KBM-7 (cell line): Measurements from ENCODE around the gene FRS2.
"Not testable (repeated sequence)": the region's sequence is repeated elsewhere in the genome, so short reads cannot be mapped to it uniquely, and the experiment has no call there.

Source experiments
- DNase-seq: peaks from one replicate; pipeline ENCODE4 v3.0.0-alpha.2; 2015
- in situ Hi-C: fragments of 300-500 bp; cut with MboI; formaldehyde crosslinking; loops from 2 replicates; pipeline ENCODE4 v1.14.3; 2020; ENCODE audit warnings: low sequenced_read_pairs, low pct_unique_long_range_greater_than_20kb, mixed read lengths

Gene FRS2, protein sequence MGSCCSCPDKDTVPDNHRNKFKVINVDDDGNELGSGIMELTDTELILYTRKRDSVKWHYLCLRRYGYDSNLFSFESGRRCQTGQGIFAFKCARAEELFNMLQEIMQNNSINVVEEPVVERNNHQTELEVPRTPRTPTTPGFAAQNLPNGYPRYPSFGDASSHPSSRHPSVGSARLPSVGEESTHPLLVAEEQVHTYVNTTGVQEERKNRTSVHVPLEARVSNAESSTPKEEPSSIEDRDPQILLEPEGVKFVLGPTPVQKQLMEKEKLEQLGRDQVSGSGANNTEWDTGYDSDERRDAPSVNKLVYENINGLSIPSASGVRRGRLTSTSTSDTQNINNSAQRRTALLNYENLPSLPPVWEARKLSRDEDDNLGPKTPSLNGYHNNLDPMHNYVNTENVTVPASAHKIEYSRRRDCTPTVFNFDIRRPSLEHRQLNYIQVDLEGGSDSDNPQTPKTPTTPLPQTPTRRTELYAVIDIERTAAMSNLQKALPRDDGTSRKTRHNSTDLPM

DNA sequence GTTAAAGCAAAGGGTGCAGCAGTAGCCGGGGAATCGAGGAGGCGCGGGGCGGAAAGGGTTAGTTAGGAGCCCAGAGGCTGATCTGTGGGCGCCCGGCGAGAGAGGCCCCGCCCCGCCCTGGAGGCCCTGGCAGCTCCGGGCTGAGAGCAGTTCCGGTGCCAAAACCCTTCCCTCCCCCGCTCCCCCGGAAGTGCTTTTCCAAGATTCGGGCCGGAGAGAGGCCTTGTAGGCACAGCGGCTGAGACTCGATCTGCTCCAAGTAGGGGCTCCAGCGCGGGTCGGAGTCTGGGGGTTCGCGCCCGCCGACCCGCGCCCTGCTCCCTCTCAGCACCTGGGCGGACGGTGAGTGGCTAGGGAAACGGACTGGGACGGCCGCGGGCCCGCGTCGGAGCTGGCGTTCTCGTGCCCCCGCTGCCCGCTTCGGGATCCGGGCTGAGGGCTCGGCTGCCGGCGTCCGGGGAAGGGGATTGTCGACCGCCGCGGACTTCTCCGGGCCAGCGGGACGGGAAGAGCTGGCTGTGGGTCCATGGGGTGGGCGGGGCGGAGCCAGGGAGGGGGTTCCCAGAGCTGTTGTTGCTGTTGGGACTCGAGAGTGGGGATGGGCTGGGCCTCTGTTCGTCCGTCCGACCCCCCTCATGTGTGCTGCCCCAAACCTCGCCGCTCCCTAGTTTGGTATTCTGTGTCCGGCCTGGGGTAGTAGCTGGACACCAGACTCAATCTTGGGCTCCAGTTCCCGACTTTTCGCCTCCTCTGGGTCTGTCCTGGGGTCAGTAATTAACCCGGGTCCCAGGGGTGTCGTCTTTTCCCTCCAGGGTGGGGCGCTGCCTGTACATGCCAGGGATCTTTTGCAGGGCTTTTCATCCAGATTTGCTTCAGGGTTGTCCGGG is at the start of gene FRS2:
FRS2 (plus strand) TSS at position 200 of the 887 bp plus-strand sequence. CDS start 98,643 bp downstream, outside the sequence.
- in situ Hi-C loops, result no loop called here
- DNase-seq, result peak; percentile 90

DNA sequence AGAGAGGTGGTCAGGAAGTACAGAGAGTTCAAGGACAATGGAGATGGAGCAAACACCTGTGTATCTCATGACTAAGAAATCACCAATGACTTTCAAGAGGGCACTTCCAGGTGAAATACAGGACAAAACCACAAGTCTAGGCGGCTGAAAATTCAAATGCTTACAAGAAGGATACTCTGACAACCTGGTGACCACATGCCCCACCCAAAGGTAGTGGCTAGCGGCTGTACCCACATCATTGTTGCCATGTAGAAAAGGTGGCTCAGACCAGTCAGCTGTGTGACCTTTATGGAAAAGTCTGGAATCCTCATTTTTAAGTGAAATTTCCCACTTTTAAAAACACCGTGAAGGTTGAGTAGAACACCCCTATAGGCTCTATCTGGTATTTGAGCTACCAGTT is 48.6 kb upstream of the FRS2 start:
- in situ Hi-C loops, result no loop called here

DNA sequence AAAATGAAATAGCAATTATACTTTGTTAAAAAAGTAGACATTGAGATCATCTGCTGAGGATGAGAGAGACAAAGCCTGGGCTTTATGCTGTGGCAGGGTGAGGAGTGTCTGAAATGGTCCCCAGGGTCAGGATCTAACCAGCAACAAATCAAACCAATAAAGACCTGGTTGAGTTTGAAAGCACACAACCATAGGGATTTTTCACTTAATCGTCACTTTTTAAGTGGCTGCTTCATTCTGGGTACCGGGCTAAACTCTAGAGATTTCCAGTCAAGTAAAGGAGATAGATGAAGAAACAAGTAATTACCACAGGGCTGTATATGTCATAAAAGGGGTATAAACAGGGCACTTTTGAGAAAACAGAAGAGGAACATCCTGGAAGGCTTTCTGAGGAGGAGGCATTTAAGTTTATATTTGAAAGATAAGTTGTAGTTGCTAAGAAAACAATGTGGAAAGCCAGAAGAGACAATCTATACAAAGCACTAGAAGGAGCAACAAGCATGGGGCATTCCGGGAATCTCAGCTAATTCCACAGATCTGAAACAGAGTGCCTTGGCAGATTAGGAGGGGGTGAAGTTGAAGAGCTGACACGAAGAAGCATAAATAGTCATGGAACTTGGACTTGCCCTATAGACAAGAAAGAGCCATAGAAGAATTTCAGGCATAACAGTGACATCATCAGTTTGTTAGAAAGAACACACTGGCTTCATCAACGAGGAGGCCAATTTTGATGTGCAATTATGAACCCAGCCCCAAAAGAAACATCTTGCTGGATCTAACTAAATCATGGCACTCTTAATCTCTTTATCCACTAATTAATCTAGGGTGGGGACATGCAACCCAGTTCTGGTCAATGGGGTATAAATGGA is 46.9 kb upstream of the FRS2 start:
- DNase-seq, result no peak
- in situ Hi-C loops, result no loop called here

More for the DNA sequence above, 48.6 kb upstream of the FRS2 start:
- DNase-seq, result no peak

DNA sequence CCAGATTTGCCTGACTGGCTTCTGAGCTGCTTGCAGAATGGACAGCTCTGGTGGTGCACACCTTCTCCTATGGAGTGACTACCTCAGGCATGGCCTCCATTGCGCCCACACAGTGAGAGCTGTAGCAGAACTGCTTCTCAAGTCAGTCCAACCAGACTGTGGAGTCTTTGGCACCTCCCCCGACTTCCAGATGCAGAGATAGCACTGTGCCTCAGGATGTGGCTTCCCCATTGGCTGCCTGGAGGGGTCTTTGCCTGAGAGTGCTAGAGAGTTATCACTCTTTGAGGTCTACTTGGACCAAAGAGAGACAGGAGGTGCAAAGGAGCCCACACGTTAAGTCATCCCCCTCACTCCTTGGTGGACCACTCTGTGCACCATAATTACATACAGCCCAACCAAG is 44.8 kb upstream of the FRS2 start:
- in situ Hi-C loops, result no loop called here
- DNase-seq, result no peak

DNA sequence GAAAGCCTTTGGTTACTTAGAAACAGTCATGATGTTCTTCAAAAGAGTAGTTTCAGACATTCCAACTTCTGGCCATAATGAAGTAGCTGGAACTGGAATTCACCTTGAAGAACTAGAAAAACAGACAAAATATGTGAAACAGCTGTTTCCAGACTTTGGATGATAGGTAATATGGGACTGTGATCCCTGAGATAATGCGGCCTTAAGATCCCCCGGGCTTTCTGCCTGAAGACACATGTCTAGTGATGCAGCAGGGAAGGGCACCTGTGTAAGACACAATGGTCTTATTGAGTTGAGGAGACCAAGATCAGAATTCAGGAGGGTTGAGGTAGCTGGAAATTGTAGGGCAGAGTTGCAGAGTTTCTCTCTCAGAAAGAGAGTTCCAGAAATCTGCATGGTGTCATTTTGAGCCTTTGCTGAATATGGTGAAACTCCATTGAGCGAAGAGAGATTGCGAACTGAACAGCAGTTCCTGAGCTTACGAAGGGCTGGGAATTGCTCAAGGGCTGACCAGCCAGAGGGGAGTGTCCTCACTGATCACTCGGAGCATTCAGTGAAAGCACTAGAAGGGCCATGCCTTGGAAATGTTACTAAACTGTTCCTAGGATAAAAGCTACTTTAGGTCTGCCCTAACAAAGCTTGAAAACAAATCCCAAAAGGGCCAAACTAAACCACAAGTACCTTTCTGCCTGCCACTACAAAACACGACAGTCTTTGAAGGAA is 41.7 kb upstream of the FRS2 start:
- in situ Hi-C loops, result no loop called here
- no peak for DNase-seq

DNA sequence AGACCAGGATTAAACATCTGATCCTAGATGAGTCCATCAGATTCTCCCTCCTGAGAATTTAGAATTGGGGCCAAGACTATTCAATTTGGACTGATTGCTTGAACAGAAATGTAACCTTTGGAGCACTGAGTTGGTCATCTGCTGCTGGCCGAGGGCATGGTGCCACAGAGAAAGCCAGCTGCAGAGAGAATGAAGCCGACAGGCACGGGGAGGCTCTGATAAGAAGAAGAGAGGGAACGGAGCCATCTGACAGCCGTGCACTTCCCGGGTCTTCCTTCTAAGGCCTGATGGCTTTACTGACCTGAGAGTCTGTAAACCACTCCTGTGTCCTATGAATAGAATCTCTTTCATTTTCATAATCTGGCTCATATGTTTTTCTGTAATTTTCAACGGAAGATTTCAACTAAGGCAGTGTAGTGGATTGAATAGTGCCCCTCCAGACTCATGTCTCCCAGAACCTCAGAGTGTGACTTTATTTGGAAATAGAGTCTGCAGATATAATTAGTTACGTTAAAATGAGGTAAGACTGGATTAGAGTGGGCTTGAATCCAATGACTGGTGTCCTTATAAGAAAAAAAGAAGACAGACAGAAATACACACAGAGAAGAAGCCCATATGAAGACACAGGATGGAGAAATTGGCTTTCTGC is 39.1 kb upstream of the FRS2 start:
- in situ Hi-C loops, result no loop called here
- DNase-seq, result no peak

DNA sequence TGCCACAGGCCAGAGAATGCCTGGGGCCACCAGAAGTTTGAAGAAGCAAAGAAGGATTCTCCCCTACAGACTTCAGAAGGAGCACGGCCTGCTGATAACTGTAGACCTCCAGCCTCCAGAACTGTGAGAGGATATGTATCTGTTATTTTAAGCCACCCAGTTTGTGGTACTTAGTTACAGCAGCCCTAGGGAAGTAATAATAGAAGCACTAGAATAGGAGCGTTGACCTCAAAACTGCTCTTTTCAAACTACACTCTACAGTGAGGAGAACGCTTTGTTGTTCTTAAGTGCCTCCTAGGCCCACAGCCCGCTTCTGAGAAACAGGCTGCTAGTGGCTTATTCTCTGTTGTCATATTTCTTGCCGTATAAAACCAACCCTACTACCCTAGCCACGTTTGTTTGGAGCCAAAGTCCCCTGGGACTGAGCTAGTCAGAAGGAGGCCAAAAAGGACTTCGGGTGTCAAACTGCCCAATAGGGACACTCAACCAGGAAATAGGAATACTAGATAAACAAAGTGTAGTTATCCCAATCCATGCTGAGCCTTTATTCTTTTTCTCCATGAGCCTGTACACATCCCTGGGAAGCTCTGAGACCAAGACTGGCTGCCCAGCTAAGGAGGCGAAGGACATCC is 38.5 kb upstream of the FRS2 start:
- in situ Hi-C loops, result no loop called here
- no peak for DNase-seq

DNA sequence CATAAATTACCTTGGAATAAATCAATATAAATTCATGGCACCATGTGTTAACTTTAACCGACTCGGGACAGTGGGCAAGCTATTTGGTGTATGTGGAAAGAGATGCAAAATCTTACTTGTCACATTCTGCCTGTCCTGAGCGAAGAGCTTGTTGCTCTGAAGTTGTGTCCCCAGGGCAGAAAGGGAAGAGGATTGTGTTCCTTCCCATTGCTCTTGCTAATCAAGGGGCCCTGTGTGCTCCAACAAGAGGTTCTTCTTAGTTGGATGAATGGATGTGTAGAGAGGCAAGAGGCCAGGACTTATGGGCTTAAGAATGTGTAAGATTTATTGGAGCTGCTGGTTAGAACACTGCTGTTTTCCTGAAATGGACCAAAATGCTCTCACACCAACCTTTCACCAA is 36.5 kb upstream of the FRS2 start:
- in situ Hi-C loops, result no loop called here
- no peak for DNase-seq

DNA sequence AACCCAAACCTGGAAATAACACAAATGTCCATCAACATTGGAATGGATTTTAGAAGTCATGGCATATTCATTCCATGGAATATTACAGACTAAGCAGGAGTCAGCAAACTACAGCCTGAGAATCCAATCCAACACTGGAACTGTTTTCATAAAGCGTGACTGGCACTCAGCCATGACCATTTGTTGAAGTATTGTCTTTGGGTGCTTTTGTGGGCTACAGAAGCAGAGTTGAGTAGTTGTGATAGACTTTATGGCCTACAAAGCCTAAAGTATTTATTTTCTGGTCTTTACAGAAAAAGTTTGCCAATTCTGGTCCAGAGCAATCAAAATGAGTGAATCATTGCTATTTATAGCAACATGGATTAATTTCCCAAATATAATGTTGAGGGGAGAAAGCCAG is 34.5 kb upstream of the FRS2 start:
- DNase-seq, result no peak
- in situ Hi-C loops, result no loop called here

DNA sequence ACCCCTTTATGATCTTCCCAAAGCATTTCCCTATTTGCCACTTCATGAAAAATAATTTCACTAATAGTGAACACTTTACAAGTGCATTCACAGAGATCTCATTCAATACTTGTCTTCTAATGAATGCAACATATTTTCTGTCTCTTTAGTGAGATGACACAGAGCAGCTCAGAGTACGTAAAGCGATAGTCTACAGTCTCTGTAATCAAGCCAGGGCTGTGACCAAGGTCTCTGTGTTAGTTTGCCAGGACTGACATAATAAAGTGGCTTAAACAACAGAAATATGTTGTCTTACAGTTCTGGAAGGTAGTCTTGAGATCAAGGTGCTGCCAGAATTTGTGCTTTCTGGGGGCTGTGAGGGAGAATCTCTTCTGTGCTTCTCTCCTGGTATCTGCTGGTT is 33.1 kb upstream of the FRS2 start:
- DNase-seq, result no peak
- in situ Hi-C loops, result no loop called here

DNA sequence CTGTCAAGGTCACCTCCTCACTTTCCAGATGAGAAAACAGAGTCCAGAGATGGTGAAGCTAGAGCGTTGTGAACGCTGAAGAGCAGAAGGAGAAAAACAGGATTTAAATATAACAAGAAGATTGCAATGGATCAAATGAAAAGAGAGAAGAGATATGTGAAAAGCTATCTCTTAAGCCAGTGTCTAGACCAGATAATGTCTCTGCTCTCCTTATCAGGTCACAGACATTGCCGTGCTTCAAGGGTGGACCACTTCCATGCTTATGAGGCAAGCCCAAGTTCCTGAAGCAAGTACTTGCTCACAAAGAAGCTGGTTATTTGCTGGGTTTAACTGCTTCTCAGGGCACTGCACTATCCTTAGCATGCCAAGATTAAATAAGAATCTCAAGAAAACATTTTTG is 31.6 kb upstream of the FRS2 start:
- no peak for DNase-seq
- in situ Hi-C loops, result no loop called here

DNA sequence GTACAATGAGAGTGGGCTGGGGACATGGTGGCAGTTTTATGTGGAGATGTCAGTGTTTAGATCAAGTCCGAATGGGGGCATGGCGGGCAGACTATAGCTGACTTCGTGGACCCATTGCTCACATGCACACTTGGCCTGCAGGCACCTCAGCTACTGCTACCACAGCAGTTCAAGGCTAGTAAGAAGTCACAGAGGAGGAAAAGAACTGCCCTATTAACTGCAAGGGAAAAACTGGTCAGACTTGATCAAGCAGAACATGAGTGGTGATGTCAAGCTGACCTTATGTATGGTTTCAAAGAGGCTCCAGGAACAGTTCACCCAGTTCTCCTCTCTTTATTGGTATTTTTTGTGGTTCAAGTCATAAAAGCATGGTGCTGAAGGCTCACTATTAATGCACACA is 30.2 kb upstream of the FRS2 start:
- in situ Hi-C loops, result no loop called here
- DNase-seq, result no peak

DNA sequence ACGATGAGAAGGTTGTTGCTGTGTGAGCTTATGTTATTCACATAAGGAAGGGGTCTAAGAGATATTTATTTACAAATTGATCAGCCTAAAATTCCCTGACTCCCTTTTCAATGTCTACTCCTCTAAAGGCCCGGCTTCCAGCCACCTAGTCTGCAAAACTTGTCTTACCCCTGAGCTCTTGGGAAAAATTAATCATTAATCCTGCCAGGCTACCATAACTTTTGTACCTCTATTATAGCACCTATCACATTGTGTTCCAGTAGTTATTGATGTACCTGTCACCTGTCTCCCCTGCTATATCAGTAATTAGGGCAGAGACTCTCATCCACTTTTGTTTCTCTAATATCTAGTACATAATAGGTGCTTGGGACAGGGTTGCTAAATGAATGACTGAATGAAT is 29.3 kb upstream of the FRS2 start:
- in situ Hi-C loops, result no loop called here
- DNase-seq, result no peak

DNA sequence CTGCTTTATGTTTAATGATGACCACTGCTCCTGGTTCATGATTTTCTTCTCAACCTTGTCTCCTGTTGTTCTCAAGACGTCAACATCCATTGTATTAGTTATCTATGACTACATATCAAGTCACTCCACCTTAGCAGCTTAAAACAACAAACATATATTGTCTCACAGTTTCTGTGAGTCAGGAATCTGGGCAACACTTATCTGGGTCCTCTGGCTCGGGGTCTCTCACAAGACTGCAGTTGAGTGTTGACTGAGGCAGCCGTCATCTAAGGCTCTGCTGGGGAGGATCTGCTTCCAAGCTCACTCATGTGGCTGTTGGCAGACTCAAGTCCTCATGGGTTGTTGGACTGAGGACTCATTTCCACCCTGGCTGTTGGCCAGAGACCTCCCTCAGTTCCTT is 27.3 kb upstream of the FRS2 start:
- in situ Hi-C loops, result no loop called here
- no peak for DNase-seq

DNA sequence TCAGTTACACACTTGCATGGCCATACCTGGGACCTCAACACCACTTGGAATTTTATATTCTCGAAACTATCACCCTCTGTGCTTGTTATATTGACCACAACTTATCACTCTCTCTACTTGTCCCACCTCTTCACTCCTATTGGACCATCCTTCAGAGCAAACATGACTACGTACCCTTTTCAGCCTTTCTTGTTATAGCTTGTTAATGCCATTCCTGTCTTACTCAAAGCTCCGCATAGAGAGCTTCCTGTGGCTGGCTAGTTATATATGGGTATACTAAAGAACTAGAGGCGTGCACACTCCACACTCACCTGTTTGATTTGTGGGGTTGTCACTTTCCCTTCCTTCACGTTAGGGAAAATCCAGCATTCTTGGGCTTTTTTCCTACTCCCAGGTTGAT is 26.3 kb upstream of the FRS2 start:
- in situ Hi-C loops, result no loop called here
- DNase-seq, result no peak

DNA sequence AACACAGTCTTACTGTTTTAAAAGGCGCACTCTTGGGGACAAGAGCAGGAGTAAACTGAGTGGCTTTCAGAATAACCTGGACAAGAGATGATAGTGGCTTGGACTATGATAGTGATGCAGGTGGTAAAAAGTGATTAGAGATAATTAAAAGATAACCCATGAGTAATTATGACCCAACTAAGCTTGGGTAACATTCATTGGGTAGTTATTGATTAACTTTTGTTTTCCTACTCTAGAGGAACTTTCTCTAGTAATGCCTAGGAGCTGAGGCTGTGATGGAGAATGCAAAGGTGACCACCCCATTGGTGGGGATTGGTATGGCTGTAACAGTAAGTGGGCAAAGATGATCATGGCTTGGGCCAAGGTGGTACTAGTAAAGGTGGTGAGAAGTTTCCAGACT is 22.3 kb upstream of the FRS2 start:
- no peak for DNase-seq
- in situ Hi-C loops, result no loop called here

DNA sequence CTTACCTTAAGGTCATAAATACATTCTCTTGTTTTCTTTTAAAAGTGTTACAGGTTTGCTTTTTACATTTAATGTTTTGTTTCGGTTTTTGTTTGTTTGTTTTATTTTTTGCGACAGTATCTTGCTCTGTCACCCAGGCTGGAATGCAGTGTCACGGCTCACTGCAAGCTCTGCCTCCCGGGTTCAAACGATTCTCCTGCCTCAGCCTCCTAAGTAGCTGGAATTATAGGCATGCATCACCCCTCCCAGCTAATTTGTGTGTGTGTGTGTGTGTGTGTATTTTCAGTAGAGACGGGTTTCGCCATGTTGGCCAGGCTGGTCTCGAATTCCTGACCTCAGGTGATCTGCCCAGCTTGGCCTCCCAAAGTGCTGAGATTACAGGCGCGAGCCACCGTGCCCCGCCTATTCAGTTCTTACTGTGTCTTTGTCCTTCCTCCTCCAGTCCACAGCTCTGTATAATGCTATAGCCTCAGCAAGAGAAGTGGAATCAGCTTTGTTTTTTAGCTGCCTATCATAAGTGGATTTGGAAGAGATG is 17.5 kb upstream of the FRS2 start:
- in situ Hi-C loops, result not testable (repeated sequence)

DNA sequence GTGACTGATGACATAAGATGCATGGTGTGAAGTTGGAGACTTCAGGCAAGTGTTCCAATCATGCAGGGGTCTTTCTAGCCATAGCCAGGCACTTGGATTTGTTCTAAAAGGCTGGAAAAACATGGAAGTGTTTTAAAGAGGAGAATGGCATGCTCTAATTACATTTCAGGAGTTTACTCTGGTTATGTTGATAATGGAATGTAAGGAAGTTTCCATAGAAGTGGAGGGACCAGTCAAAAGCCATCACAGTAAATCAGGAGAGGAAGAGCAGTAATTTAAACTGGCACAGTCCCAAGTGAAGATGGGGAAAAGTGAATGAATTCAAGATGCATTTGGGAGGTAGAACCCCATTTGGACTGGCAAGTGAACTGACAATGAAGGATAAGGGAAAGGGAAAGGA is 13.9 kb upstream of the FRS2 start:
- in situ Hi-C loops, result no loop called here
- no peak for DNase-seq

More for the DNA sequence above, 17.5 kb upstream of the FRS2 start:
- not testable (repeated sequence) for DNase-seq
